Central memory CD4-positive, alpha-beta T cell (primary cell): ENCODE results near the gene GRID1.
"Not testable (repeated sequence)": the region's sequence is repeated elsewhere in the genome, so short reads cannot be mapped to it uniquely, and the experiment has no call there.

ENCODE experiments used
- DNase-seq: peaks from one replicate; pipeline ENCODE4 v3.0.0; 2022

GRID1 gene

GRCh38 chr10:85950921-85951320 lies 415.7 kb downstream of the GRID1 start:
- DNase-seq, result no peak

- no peak for DNase-seq
These were observed 419.8 kb downstream of the GRID1 start for GRCh38 chr10:85946713-85947326.

- no peak for DNase-seq
These were observed 430.4 kb downstream of the GRID1 start for GRCh38 chr10:85936161-85936560.

GRCh38 chr10:85934586-85934985 lies 432.0 kb downstream of the GRID1 start:
- DNase-seq, result no peak

- not testable (repeated sequence) for DNase-seq
These were observed 436.6 kb downstream of the GRID1 start for GRCh38 chr10:85929993-85930392.

GRCh38 chr10:85927952-85928665 lies 438.5 kb downstream of the GRID1 start:
- DNase-seq, result no peak

GRCh38 chr10:85926986-85927385 lies 439.6 kb downstream of the GRID1 start:
- no peak for DNase-seq

GRCh38 chr10:85926136-85926535 lies 440.5 kb downstream of the GRID1 start:
- no peak for DNase-seq

- no peak for DNase-seq
These were observed 441.3 kb downstream of the GRID1 start for GRCh38 chr10:85925201-85925750.

- no peak for DNase-seq
These were observed 442.1 kb downstream of the GRID1 start for GRCh38 chr10:85924382-85925102.

GRCh38 chr10:85922356-85923129 lies 444.1 kb downstream of the GRID1 start:
- DNase-seq, result no peak

- no peak for DNase-seq
These were observed 444.8 kb downstream of the GRID1 start for GRCh38 chr10:85921789-85922188.

- DNase-seq, result no peak
These were observed 446.3 kb downstream of the GRID1 start for GRCh38 chr10:85920311-85920710.

GRCh38 chr10:85919491-85920021 lies 447.0 kb downstream of the GRID1 start:
- no peak for DNase-seq

GRCh38 chr10:85918371-85918770 lies 448.2 kb downstream of the GRID1 start:
- no peak for DNase-seq

- DNase-seq, result no peak
These were observed 449.0 kb downstream of the GRID1 start for GRCh38 chr10:85917601-85918000.

- DNase-seq, result no peak
These were observed 449.5 kb downstream of the GRID1 start for GRCh38 chr10:85916994-85917573.

- no peak for DNase-seq
These were observed 450.3 kb downstream of the GRID1 start for GRCh38 chr10:85916286-85916685.

GRCh38 chr10:85915245-85915846 lies 451.2 kb downstream of the GRID1 start:
- DNase-seq, result no peak

GRCh38 chr10:85914720-85915119 lies 451.9 kb downstream of the GRID1 start:
- no peak for DNase-seq

- no peak for DNase-seq
These were observed 458.1 kb downstream of the GRID1 start for GRCh38 chr10:85908462-85908861.

- DNase-seq, result no peak
These were observed 464.5 kb downstream of the GRID1 start for GRCh38 chr10:85902051-85902450.
